Mesendoderm (in vitro differentiated cells): ENCODE results near the gene CHST9.

Experiments
- DNase-seq: peaks from one replicate; pipeline ENCODE4 v3.0.0; 2013
- H2AK5ac ChIP-seq: 2 replicates; pipeline ENCODE4 v1.6.1; 2013; ENCODE audit warnings: low read length, inconsistent platforms
- H2BK120ac ChIP-seq: 2 replicates; pipeline ENCODE4 v1.6.1; 2013; ENCODE audit warnings: low read depth, mild to moderate bottlenecking, low read length, moderate library complexity, mixed read lengths
- H2BK15ac ChIP-seq: replicated peaks from 2 replicates; pipeline ENCODE4 v1.6.1; 2013; ENCODE audit warnings: low read depth, mild to moderate bottlenecking, moderate library complexity
- H2BK5ac ChIP-seq: 2 replicates; pipeline ENCODE4 v1.6.1; 2013; ENCODE audit warnings: low read length, inconsistent platforms
- H3K18ac ChIP-seq: 2 replicates; pipeline ENCODE4 v1.6.1; 2013; ENCODE audit warnings: mild to moderate bottlenecking, low read length, mixed read lengths
- H3K23ac ChIP-seq: one replicate; pipeline ENCODE4 v1.6.1; 2013; ENCODE audit warnings: low read length
- H3K27ac ChIP-seq: 2 replicates; pipeline ENCODE4 v1.5.1; 2013; ENCODE audit warnings: low read depth, mild to moderate bottlenecking, inconsistent platforms, low read length, moderate library complexity
- H3K27me3 ChIP-seq: 2 replicates; pipeline ENCODE4 v1.6.1; 2013; ENCODE audit warnings: low read length, control low read depth, mild to moderate bottlenecking, inconsistent platforms; ENCODE audit not compliant: insufficient read depth, poor library complexity
- H3K36me3 ChIP-seq: 2 replicates; pipeline ENCODE4 v1.6.1; 2013; ENCODE audit warnings: low read length, inconsistent platforms; ENCODE audit not compliant: control insufficient read depth, insufficient read depth
- H3K4ac ChIP-seq: one replicate; pipeline ENCODE4 v1.6.1; 2013; ENCODE audit warnings: low read depth, mild to moderate bottlenecking, low read length, moderate library complexity
- H3K4me1 ChIP-seq: 2 replicates; pipeline ENCODE4 v1.6.1; 2013; ENCODE audit warnings: low read depth, low read length, inconsistent platforms; ENCODE audit not compliant: control insufficient read depth
- H3K4me2 ChIP-seq: 2 replicates; pipeline ENCODE4 v1.6.1; 2013; ENCODE audit warnings: low read length
- H3K4me3 ChIP-seq: 2 replicates; pipeline ENCODE4 v1.5.1; 2013; ENCODE audit warnings: mild to moderate bottlenecking, low read length
- H3K56ac ChIP-seq: one replicate; pipeline ENCODE4 v1.6.1; 2013; ENCODE audit warnings: low read length
- H3K79me1 ChIP-seq: 2 replicates; pipeline ENCODE4 v1.6.1; 2013; ENCODE audit warnings: low read length, inconsistent platforms
- H3K79me2 ChIP-seq: 2 replicates; pipeline ENCODE4 v1.6.1; 2013; ENCODE audit warnings: mild to moderate bottlenecking, low read length; ENCODE audit not compliant: control insufficient read depth, insufficient read depth
- H3K9ac ChIP-seq: 2 replicates; pipeline ENCODE4 v1.6.1; 2013; ENCODE audit warnings: low read length, inconsistent platforms
- H4K5ac ChIP-seq: one replicate; pipeline ENCODE4 v1.6.1; 2013; ENCODE audit warnings: low read length
- H4K8ac ChIP-seq: one replicate; pipeline ENCODE4 v1.6.1; 2013; ENCODE audit warnings: low read depth, mild to moderate bottlenecking, control low read depth, low read length, moderate library complexity
- WGBS: extraction: QIAGEN DNeasy Blood & Tissue Kit; methylation state at CpG from one replicate; pipeline ENCODE4 v1.1.7; 2013; ENCODE audit warnings: low lambda C conversion rate, missing lambda C conversion rate; ENCODE audit not compliant: insufficient coverage; ENCODE audit errors: extremely low coverage; 5-methylcytosine and 5-hydroxymethylcytosine counted together

CHST9 gene

DNA sequence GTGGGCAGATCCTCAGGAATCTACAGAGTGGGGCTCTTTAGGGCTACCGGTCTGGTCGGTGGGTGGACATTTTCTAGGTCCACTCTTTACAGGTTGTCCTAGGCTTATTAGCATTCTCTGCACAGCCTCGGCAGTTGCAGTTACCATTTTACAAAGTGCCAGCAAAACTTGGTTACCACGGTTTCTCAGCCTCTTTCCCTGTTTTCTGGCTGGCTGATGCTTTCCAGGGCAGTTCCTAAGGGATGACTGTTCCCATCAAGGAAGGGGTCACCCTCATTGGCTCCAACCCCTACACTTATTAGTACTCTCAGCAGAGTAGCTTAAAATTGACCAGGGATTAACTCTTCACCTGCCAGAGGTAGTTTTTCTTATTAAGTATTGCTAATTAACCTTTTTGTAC lies 317.6 kb downstream of the CHST9 start:
- Histone ChIP-seq H3K23ac (no peak overlapping the region), H2BK120ac (no peak overlapping the region), H3K4ac (no peak overlapping the region), H3K18ac (peak overlapping the region; percentile 31), H2AK5ac (no peak overlapping the region), H3K4me2 (no peak overlapping the region), H2BK15ac (no peak overlapping the region), H4K8ac (no peak overlapping the region), H3K27ac (no peak overlapping the region), H3K9ac (no peak overlapping the region), H3K56ac (no peak overlapping the region), H3K79me2 (no peaks in the 10 kb centered on the region), H3K4me3 (no peak overlapping the region), H3K27me3 (no peaks in the 10 kb centered on the region), H4K5ac (no peak overlapping the region), H3K36me3 (no peaks in the 10 kb centered on the region), H2BK5ac (no peak overlapping the region), H3K4me1 (peaks cover 2% of the 10 kb centered on the region), H3K79me1 (no peaks in the 10 kb centered on the region)
- DNase-seq = no peak
- no CpG with 5 or more reads among the region's 4 CpGs for WGBS

DNA sequence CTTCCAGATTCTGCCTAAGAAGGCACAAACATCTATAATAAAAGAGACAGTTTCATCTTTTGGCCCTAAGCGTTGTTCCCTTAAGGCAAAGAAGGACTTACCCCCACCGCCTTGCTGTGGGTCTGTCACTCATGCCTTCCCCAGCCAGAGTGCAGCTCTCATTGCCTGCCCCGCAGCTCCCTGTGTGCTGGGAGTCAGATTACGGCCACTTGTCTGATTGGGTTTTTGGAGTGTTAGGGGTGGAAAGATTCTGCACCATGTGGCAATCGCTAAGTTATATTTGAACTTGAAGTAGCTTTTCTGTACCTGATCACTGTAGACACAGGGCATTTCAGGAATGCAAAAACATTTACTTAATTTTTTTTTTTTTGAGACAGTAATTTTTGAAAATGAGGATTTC lies 319.6 kb downstream of the CHST9 start, which contains the start of gene AQP4:
TSS of gene AQP4 (minus strand) at position 151 of the 400 bp plus-strand sequence. CDS start at position 133, 18 bp downstream.
- no peak within 1 kb of the TSS for H2BK15ac ChIP-seq
- no peak within 1 kb of the TSS for H3K9ac ChIP-seq
- H3K79me2 ChIP-seq = no peaks in the 10 kb centered on the region
- H3K18ac ChIP-seq = no peak within 1 kb of the TSS
- H3K23ac ChIP-seq = no peak within 1 kb of the TSS
- no peak within 1 kb of the TSS for H4K5ac ChIP-seq
- peak within 1 kb of the TSS; percentile 18 for H3K56ac ChIP-seq
- H2AK5ac ChIP-seq = no peak within 1 kb of the TSS
- H4K8ac ChIP-seq = no peak within 1 kb of the TSS
- H3K79me1 ChIP-seq = no peaks in the 10 kb centered on the region
- no peak within 1 kb of the TSS for H3K4ac ChIP-seq
- no peak within 1 kb of the TSS for H2BK5ac ChIP-seq
- WGBS = no CpG with 5 or more reads among the region's 5 CpGs
- no peaks in the 10 kb centered on the region for H3K27me3 ChIP-seq
- H2BK120ac ChIP-seq = no peak within 1 kb of the TSS
- H3K4me2 ChIP-seq = no peak within 1 kb of the TSS
- no peak within 1 kb of the TSS for H3K4me3 ChIP-seq
- H3K4me1 ChIP-seq = peaks cover 2% of the 10 kb centered on the region
- no peak for DNase-seq
- H3K27ac ChIP-seq = no peak within 1 kb of the TSS
- no peaks in the 10 kb centered on the region for H3K36me3 ChIP-seq

DNA sequence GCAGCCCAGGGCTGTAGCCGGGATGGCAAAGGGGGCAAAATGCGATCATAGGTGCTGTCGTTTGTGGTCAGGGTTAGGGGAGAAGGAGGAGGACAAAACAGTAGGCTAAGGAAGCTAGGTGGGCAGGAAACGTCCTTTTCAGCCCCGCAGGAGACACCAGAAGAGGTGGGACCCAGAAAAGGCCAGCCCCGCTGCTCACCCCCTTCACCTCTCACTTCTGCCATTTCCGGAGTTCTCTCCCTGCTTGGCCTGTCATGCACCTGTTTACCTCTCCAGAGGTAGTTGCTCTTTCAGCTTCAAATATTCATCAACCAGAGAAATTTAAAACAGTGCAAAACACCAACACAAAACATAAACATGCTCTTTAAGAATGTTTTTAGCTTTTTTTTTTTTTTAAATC lies 320.4 kb downstream of the CHST9 start:
- Histone ChIP-seq H2BK15ac (no peak overlapping the region), H3K4me2 (no peak overlapping the region), H2BK120ac (no peak overlapping the region), H3K79me2 (no peaks in the 10 kb centered on the region), H3K9ac (no peak overlapping the region), H3K4ac (no peak overlapping the region), H3K27ac (no peak overlapping the region), H4K5ac (no peak overlapping the region), H2BK5ac (no peak overlapping the region), H3K4me3 (no peak overlapping the region), H3K4me1 (peaks cover 2% of the 10 kb centered on the region), H3K79me1 (no peaks in the 10 kb centered on the region), H3K56ac (peak overlapping the region; percentile 18), H3K36me3 (no peaks in the 10 kb centered on the region), H3K27me3 (no peaks in the 10 kb centered on the region), H4K8ac (no peak overlapping the region), H2AK5ac (no peak overlapping the region), H3K18ac (no peak overlapping the region), H3K23ac (no peak overlapping the region)
- DNase-seq = no peak
- WGBS = no CpG with 5 or more reads among the region's 7 CpGs

- no peaks in the 10 kb centered on the region for H3K36me3 ChIP-seq
- no peak overlapping the region for H4K5ac ChIP-seq
- H2BK5ac ChIP-seq = no peak overlapping the region
- H3K23ac ChIP-seq = no peak overlapping the region
- H3K4me1 ChIP-seq = peaks cover 2% of the 10 kb centered on the region
- H3K4me3 ChIP-seq = no peak overlapping the region
- no peaks in the 10 kb centered on the region for H3K79me1 ChIP-seq
- no peak overlapping the region for H2AK5ac ChIP-seq
- H3K9ac ChIP-seq = no peak overlapping the region
- H3K27me3 ChIP-seq = no peaks in the 10 kb centered on the region
- no peak overlapping the region for H2BK15ac ChIP-seq
- H3K27ac ChIP-seq = no peak overlapping the region
- no peak overlapping the region for H3K4me2 ChIP-seq
- no peak overlapping the region for H3K56ac ChIP-seq
- no peaks in the 10 kb centered on the region for H3K79me2 ChIP-seq
- no peak overlapping the region for H2BK120ac ChIP-seq
- no peak overlapping the region for H3K18ac ChIP-seq
- H3K4ac ChIP-seq = no peak overlapping the region
- DNase-seq = no peak
- no CpG with 5 or more reads among the region's 9 CpGs for WGBS
- no peak overlapping the region for H4K8ac ChIP-seq
These were observed 321.1 kb downstream of the CHST9 start for GRCh38 chr18:26863921-26864497.

DNA sequence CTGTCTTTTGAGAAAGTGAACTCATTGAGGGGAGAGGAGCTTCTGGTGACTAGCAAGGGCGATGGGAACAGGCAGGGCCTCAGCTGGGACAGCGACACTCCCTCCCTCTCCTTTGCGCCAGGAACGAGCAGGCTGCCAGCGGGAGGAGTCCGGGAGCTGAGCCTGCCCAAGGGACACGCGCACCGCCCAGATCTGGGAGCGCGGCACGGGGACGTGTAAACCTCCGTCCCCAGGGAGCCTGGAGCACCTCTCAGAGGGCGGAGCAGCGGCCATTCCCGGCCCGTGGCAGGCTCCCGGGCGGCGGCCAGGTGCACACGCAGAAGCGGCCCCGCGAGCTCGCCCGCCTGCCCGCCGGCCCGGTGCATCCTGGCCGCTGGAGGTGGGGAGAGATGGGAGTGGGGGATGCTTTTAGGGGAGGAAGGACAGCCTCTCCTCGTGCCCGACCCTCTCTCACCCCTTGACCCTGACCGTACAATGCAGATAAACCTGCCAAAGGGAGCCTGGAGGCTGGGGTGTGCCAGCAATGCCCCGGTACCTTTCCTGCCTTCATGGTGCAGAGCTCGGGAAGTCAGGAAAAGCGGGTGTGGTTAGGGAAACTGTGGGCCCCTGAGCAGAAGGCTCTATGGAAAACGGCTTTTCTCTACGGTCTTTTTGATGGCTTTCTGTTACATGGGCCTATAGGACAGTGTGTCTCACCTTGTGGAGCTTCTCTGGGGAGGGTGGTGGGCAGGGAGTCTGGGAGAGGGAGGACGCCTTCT lies 321.8 kb downstream of the CHST9 start:
- H2BK15ac ChIP-seq = no peak overlapping the region
- H2BK120ac ChIP-seq = no peak overlapping the region
- H3K27ac ChIP-seq = no peak overlapping the region
- WGBS = no CpG with 5 or more reads among the region's 40 CpGs
- no peak overlapping the region for H4K8ac ChIP-seq
- no peaks in the 10 kb centered on the region for H3K36me3 ChIP-seq
- no peak overlapping the region for H4K5ac ChIP-seq
- no peak overlapping the region for H2AK5ac ChIP-seq
- H3K79me2 ChIP-seq = no peaks in the 10 kb centered on the region
- peak; percentile 65 for DNase-seq
- H3K79me1 ChIP-seq = no peaks in the 10 kb centered on the region
- H2BK5ac ChIP-seq = no peak overlapping the region
- peak overlapping the region; percentile 60 for H3K9ac ChIP-seq
- no peak overlapping the region for H3K23ac ChIP-seq
- H3K4ac ChIP-seq = no peak overlapping the region
- H3K27me3 ChIP-seq = no peaks in the 10 kb centered on the region
- H3K4me1 ChIP-seq = peaks cover 2% of the 10 kb centered on the region
- H3K18ac ChIP-seq = no peak overlapping the region
- peak overlapping the region; percentile 92 for H3K4me2 ChIP-seq
- H3K4me3 ChIP-seq = peak overlapping the region; percentile 41
- H3K56ac ChIP-seq = peak overlapping the region; percentile 87
